Stomach smooth muscle (tissue), 2 donors: ENCODE results near the gene RPS3.

Experiments
- H3K27ac ChIP-seq: one replicate; pipeline ENCODE4 v1.7.0; 2013; ENCODE audit warnings: mild to moderate bottlenecking, low read length, inconsistent platforms
- H3K27me3 ChIP-seq, 2 donors: one replicate each; pipeline ENCODE4 v1.7.0; 2013; ENCODE audit warnings: low read length in 2 of 2; ENCODE audit not compliant: insufficient read depth in 2 of 2, control insufficient read depth in 1 of 2
- H3K36me3 ChIP-seq, 2 donors: one replicate each; pipeline ENCODE4 v1.7.0; 2013; ENCODE audit warnings: low read length in 2 of 2; ENCODE audit not compliant: control insufficient read depth in 2 of 2, insufficient read depth in 2 of 2
- H3K4me1 ChIP-seq: one replicate; pipeline ENCODE4 v1.7.0; 2013; ENCODE audit warnings: low read length; ENCODE audit not compliant: control insufficient read depth, insufficient read depth
- H3K4me3 ChIP-seq, 2 donors: one replicate each; pipeline ENCODE4 v1.7.0; 2013; ENCODE audit warnings: low read length in 2 of 2
- H3K9ac ChIP-seq, 2 donors: one replicate each; pipeline ENCODE4 v1.7.0; 2013; ENCODE audit warnings: low read length in 2 of 2, mild to moderate bottlenecking in 1 of 2
- H3K9me3 ChIP-seq, 2 donors: one replicate each; pipeline ENCODE4 v1.7.0; 2013; ENCODE audit warnings: low read length in 2 of 2; ENCODE audit not compliant: control insufficient read depth in 2 of 2
- donor health status: healthy.
- donor health status: Pancreatic carcinoma.

Gene RPS3

GRCh38 chr11:75421035-75421602 lies 21.8 kb downstream of the RPS3 start:
- H3K4me1 ChIP-seq: peaks cover 7% of the 10 kb centered on the region

GRCh38 chr11:75421902-75422247 lies 22.6 kb downstream of the RPS3 start:
- Histone ChIP-seq H3K9me3 (no peaks in the 10 kb centered on the region), H3K4me1 (peaks cover 7% of the 10 kb centered on the region), H3K36me3 (peaks cover 9 to 11% of the 10 kb centered on the region in 2 donors), H3K4me3 (no peak overlapping the region), H3K9ac (no peak overlapping the region), H3K27me3 (no peaks in the 10 kb centered on the region), H3K27ac (no peak overlapping the region)

More at GRCh38 chr11:75421035-75421602, 21.8 kb downstream of the RPS3 start:
- Histone ChIP-seq H3K9ac (no peak overlapping the region), H3K27me3 (no peaks in the 10 kb centered on the region), H3K4me3 (no peak overlapping the region), H3K9me3 (no peaks in the 10 kb centered on the region), H3K27ac (no peak overlapping the region), H3K36me3 (peaks cover 9 to 11% of the 10 kb centered on the region in 2 donors)

- Histone ChIP-seq H3K4me1 (peaks cover 6% of the 10 kb centered on the region), H3K9me3 (no peaks in the 10 kb centered on the region), H3K4me3 (no peak overlapping the region), H3K27ac (no peak overlapping the region), H3K36me3 (peaks cover 9% of the 10 kb centered on the region in 2 donors), H3K9ac (no peak overlapping the region), H3K27me3 (no peaks in the 10 kb centered on the region)
These were observed 23.2 kb downstream of the RPS3 start for GRCh38 chr11:75422248-75423231.

- peaks cover 5% of the 10 kb centered on the region for H3K4me1 ChIP-seq
- H3K9me3 ChIP-seq: no peaks in the 10 kb centered on the region
- no peak overlapping the region for H3K27ac ChIP-seq
- H3K9ac ChIP-seq: no peak overlapping the region
- peaks cover 0 to under 1% of the 10 kb centered on the region in 2 donors for H3K27me3 ChIP-seq
- H3K4me3 ChIP-seq: no peak overlapping the region
- peaks cover 6 to 9% of the 10 kb centered on the region in 2 donors for H3K36me3 ChIP-seq
These were observed 24.4 kb downstream of the RPS3 start for GRCh38 chr11:75423721-75424120.

GRCh38 chr11:75424396-75424795 lies 25.1 kb downstream of the RPS3 start:
- peaks cover 6 to 8% of the 10 kb centered on the region in 2 donors for H3K27me3 ChIP-seq

GRCh38 chr11:75425422-75425821 lies 26.1 kb downstream of the RPS3 start:
- peaks cover 13% of the 10 kb centered on the region for H3K4me1 ChIP-seq
- no peak overlapping the region for H3K4me3 ChIP-seq
- H3K27ac ChIP-seq: no peak overlapping the region
- no peak overlapping the region for H3K9ac ChIP-seq
- peaks cover 0 to 5% of the 10 kb centered on the region in 2 donors for H3K9me3 ChIP-seq
- peaks cover 9 to 14% of the 10 kb centered on the region in 2 donors for H3K27me3 ChIP-seq
- H3K36me3 ChIP-seq: peaks cover 6 to 9% of the 10 kb centered on the region in 2 donors

More at GRCh38 chr11:75424396-75424795, 25.1 kb downstream of the RPS3 start:
- Histone ChIP-seq H3K4me3 (no peak overlapping the region), H3K9ac (no peak overlapping the region), H3K27ac (no peak overlapping the region), H3K9me3 (peaks cover 0 to 2% of the 10 kb centered on the region in 2 donors), H3K36me3 (peaks cover 6 to 9% of the 10 kb centered on the region in 2 donors), H3K4me1 (peaks cover 5% of the 10 kb centered on the region)

GRCh38 chr11:75426720-75427086 lies 27.4 kb downstream of the RPS3 start:
- peaks cover 21% of the 10 kb centered on the region for H3K4me1 ChIP-seq
- no peak overlapping the region for H3K27ac ChIP-seq
- H3K4me3 ChIP-seq: no peak overlapping the region
- H3K9ac ChIP-seq: no peak overlapping the region
- H3K27me3 ChIP-seq: peaks cover 22 to 27% of the 10 kb centered on the region in 2 donors
- peaks cover 0 to 5% of the 10 kb centered on the region in 2 donors for H3K9me3 ChIP-seq
- H3K36me3 ChIP-seq: peaks cover 6 to 9% of the 10 kb centered on the region in 2 donors

GRCh38 chr11:75427181-75427580 lies 27.9 kb downstream of the RPS3 start:
- H3K9ac ChIP-seq: no peak overlapping the region
- H3K4me3 ChIP-seq: no peak overlapping the region

GRCh38 chr11:75428281-75428724 lies 29.0 kb downstream of the RPS3 start:
- peaks cover 38 to 43% of the 10 kb centered on the region in 2 donors for H3K27me3 ChIP-seq

More at GRCh38 chr11:75427181-75427580, 27.9 kb downstream of the RPS3 start:
- Histone ChIP-seq H3K27ac (no peak overlapping the region), H3K9me3 (peaks cover 0 to 5% of the 10 kb centered on the region in 2 donors), H3K4me1 (peaks cover 21% of the 10 kb centered on the region), H3K36me3 (peaks cover 6 to 9% of the 10 kb centered on the region in 2 donors), H3K27me3 (peaks cover 27 to 31% of the 10 kb centered on the region in 2 donors)

GRCh38 chr11:75428989-75429640 lies 29.8 kb downstream of the RPS3 start:
- H3K36me3 ChIP-seq: no peaks in the 10 kb centered on the region
- peaks cover 41 to 48% of the 10 kb centered on the region in 2 donors for H3K27me3 ChIP-seq
- H3K4me3 ChIP-seq: peak overlapping the region in 1 of 2 donors; percentile 69
- no peak overlapping the region for H3K9ac ChIP-seq
- H3K4me1 ChIP-seq: peaks cover 21% of the 10 kb centered on the region
- H3K9me3 ChIP-seq: peaks cover 0 to 5% of the 10 kb centered on the region in 2 donors
- no peak overlapping the region for H3K27ac ChIP-seq

More at GRCh38 chr11:75428281-75428724, 29.0 kb downstream of the RPS3 start:
- Histone ChIP-seq H3K4me1 (peaks cover 21% of the 10 kb centered on the region), H3K4me3 (peak overlapping the region in 1 of 2 donors; percentile 72), H3K9ac (no peak overlapping the region), H3K9me3 (peaks cover 0 to 5% of the 10 kb centered on the region in 2 donors), H3K27ac (no peak overlapping the region), H3K36me3 (peaks cover 0 to 3% of the 10 kb centered on the region in 2 donors)
